ENCODE data around the gene VTCN1. TPM values are rescaled to one million over a fixed set of nuclear protein-coding genes. Genes with fewer than 3 reads are reported as not detected.

The VTCN1 gene
- total and polyA plus RNA-seq, 2 of the 8 experiments (the other 6 are each of a cell fraction or from before 2014, with no cell fraction given), result 0.32 TPM; not detected in 1

GRCh38 chr1:117127795-117128194 lies 82.9 kb downstream of the VTCN1 start (continued):
- no peak for TF ChIP-seq EZH2 (IDR thresholded peaks at IDR 0.05; ENCODE audit: low read depth, low read length, severe bottlenecking)
- no peak for TF ChIP-seq TCF12 (IDR thresholded peaks at IDR 0.05; ENCODE audit: low read depth, low read length)
- TF ChIP-seq BRCA1 (IDR thresholded peaks at IDR 0.05; ENCODE audit: low read depth, low read length), result no peak
- TF ChIP-seq CTBP2 (IDR thresholded peaks at IDR 0.05; ENCODE audit: borderline replicate concordance, insufficient read depth, insufficient read length, low read length), result no peak
- TF ChIP-seq SP4 (IDR thresholded peaks at IDR 0.05; ENCODE audit: low read length), result no peak
- TF ChIP-seq CHD1 (IDR thresholded peaks at IDR 0.05; ENCODE audit: low read depth, low read length), result no peak
- TF ChIP-seq YY1 (IDR thresholded peaks at IDR 0.05; ENCODE audit: low read depth, low read length), result no peak
- TF ChIP-seq CBX5 (IDR thresholded peaks at IDR 0.05; ENCODE audit: low read depth, low read length), result no peak
- no peak for TF ChIP-seq FOSL1 (IDR thresholded peaks at IDR 0.05; ENCODE audit: insufficient read depth, low read depth, low read length)
- no peak for TF ChIP-seq HDAC6 (IDR thresholded peaks at IDR 0.05; ENCODE audit: low read depth, low read length)
- TF ChIP-seq RBBP5 (IDR thresholded peaks at IDR 0.05; ENCODE audit: borderline replicate concordance, low read depth, low read length), result no peak
- TF ChIP-seq CTCF (IDR thresholded peaks at IDR 0.05; ENCODE audit: control extremely low read depth in 1 of 3, insufficient read depth in 1 of 3, low read depth in 1 of 3, low read length in 3 of 3), result no peak
- TF ChIP-seq POLR2AphosphoS5 (IDR thresholded peaks at IDR 0.05; ENCODE audit: low read depth, low read length), result no peak
- no peak for TF ChIP-seq E2F6 (IDR thresholded peaks at IDR 0.05)
- TF ChIP-seq TBP (IDR thresholded peaks at IDR 0.05; ENCODE audit: low read depth, low read length), result no peak
- no peak for TF ChIP-seq SIRT6 (IDR thresholded peaks at IDR 0.05; ENCODE audit: low read length)
- TF ChIP-seq RXRA (IDR thresholded peaks at IDR 0.05; ENCODE audit: insufficient read depth, low read depth, low read length), result no peak
- no peak for TF ChIP-seq ASH2L (IDR thresholded peaks at IDR 0.05; ENCODE audit: low read length)
- TF ChIP-seq NANOG (IDR thresholded peaks at IDR 0.05; ENCODE audit: insufficient read depth, low read depth, low read length, poor library complexity, severe bottlenecking), result no peak

Measured in H1 (cell line).